ENCODE data around the gene ZACN.

GRCh38 chr17:76088868-76089576 is 10.0 kb downstream of the ZACN start:
- TF ChIP-seq CTCF (IDR thresholded peaks at IDR 0.05), result no peak
- TF ChIP-seq EZH2phosphoT487 (IDR thresholded peaks at IDR 0.05), result no peak
- TF ChIP-seq EZH2 (IDR thresholded peaks at IDR 0.05), result no peak

All from neural progenitor cell (in vitro differentiated cells).